GM18870 (cell line): Measurements from ENCODE around the gene ME1.
"Not testable (repeated sequence)": the region's sequence is repeated elsewhere in the genome, so short reads cannot be mapped to it uniquely, and the experiment has no call there.

Experiments used
- ATAC-seq: cut with Tn5 transposase; IDR thresholded peaks from one replicate; pipeline ENCODE4 v1.9.1; 2021; ENCODE audit warnings: moderate library complexity; ENCODE audit not compliant: unreplicated experiment

ME1 gene

DNA sequence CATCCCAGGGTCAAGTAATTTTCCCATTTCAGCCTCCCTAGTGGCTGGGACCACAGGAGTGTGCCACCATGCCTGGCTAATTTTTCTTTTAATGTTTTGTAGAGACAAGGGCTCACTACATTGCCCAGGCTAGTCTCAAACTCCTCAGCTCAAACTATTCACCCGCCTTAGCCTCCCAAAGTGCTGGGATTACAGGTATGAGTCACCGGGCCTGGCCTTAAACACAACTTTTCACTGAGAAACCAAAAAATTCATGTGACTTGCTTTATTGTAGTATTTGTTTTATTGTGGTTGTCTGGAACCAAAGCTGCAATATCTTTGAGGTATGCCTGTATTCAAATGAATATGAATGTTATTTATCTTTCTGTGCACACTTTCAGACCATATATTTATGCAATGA lies 165.5 kb downstream of the ME1 start:
- no peak for ATAC-seq

DNA sequence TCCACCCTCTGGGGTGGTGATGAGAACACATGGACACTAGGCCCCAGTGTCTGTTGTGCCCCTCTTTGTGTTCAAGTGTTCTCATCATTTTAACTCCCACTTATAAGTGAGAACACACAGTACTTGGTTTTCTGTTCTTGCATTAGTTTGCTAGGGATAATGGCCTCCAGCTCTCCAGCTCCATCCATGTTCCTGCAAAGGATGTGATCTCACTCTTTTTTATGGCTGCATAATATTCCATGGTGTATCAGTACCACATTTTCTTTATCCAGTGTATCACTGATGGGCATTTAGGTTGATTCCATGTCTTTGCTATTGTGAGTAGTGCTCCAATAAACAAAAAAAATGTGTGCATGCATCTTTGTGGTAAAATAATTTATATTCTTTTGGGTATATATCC lies 170.3 kb downstream of the ME1 start:
- ATAC-seq: no peak

DNA sequence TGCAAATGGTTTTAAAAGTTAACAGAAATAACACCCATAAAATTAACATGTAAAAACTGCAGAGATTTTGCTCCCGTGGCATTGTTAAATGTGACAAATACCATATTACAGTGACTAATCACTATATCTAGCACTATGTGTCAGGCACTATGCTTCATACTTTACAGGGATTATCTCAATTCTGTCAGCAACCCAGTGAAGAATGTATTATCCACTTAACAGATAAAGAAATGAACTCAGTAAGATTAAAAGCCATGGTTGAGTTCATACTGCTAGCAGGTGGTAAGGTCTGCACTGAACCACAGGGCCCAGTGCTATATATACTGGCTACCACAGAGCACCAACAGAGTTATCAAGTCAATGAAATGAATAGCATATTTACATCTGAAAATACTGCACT lies 172.3 kb downstream of the ME1 start:
- ATAC-seq: no peak

DNA sequence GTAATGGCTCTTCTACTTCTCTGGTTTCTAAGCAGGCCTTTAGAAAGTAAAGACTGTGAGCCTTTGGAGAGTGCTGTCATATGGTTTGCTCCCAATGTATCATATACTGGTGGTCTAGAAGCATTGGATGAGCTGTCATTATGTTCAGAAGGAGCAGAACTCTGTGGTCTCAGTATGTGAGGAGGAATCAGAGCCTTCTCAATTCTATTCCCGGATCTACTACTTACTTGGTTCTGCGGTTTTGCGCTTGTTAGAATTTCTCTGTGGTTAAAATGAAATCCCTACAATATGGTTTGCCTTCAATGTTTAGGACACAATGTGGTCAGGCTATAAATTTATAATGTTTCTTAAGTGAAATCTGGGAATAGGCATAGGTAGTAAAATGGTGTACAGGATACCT lies 173.1 kb downstream of the ME1 start:
- no peak for ATAC-seq

DNA sequence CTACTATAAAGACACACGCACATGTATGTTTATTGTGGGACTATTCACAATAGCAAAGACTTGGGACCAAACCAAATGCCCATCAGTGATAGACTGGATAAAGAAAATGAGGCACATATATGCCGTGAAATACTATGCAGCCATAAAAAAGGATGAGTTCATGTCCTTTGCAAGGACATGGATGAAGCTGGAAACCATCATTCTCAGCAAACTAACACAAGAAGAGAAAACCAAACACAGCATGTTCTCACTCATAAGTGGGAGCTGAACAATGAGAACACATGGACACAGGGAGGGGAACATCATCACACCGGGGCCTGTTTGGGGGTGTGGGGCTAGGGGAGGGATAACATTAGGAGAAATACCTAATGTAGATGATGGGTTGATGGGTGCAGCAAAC lies 174.1 kb downstream of the ME1 start:
- not testable (repeated sequence) for ATAC-seq

DNA sequence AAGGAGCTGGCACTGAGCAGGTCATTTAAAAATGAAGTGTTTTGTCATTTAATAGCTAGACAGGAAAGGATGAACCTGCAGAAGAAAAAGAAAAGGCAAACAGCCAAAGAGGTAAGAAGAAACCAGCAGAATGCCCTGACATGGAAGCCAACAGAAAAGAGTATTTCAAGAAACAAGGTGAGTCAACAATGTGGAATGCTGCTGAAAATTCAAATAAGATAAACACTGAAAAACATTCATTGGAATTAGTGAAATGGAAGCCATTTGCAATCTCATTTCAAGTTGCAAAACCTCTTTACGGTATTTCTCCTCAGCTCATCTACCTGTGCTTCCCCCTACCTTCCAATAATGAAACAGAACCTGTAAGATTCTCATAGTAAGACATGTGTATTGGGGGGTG lies 178.1 kb downstream of the ME1 start:
- no peak for ATAC-seq

DNA sequence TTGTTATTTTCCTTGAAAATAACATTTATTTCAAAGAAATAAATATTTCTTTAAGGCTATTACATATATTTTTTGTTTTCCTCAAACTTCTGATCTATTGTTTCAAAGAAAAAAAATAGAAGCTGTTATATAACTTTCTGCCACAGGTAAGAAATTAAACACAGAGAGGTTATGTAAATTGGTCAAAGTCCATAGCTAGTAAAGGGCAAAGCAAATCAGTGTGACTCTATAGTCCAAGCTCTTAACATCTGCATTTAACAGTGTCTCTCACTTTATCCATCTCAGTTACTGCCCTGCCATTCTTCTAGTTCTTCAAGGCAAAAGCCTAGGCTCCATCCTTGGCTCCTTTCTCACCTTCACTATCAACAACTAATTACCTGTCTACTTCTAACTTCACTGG lies 180.6 kb downstream of the ME1 start:
- no peak for ATAC-seq

DNA sequence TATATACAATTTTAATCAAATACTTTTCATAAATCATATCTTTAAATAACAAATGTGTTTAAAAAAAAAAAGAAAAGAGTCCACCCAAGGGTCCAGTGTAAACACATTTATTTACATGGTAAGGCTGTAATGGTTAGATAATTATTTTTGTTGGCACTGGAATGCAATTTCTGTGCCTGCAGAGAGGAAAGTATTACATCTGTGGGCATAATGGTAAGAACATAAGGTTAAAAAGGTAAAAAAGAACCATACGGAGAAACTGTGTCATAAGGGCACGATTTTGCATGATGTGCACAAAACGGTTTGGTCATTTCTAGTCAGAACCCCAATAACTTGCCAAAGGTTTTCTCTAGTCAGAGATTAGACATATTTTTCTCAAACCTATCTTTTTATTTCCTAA lies 183.4 kb downstream of the ME1 start:
- ATAC-seq: no peak

DNA sequence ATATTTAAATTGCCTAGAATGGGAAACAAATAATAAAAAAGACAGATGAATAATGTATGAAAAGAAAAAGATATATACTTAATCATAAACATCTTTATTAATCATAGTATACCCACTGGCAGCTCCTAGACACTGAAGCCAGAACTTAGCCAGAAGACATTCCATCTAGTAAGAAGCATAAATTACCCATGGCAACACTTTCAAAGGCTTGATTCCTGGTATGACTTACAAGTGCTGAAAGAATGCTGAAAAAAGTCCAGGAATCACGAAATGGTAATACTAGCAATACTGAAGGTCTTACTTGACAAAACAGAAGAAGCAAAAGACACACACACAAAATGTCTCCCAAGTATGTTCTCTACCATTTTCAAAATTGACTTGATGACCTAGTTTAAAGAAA lies 199.7 kb downstream of the ME1 start:
- no peak for ATAC-seq

DNA sequence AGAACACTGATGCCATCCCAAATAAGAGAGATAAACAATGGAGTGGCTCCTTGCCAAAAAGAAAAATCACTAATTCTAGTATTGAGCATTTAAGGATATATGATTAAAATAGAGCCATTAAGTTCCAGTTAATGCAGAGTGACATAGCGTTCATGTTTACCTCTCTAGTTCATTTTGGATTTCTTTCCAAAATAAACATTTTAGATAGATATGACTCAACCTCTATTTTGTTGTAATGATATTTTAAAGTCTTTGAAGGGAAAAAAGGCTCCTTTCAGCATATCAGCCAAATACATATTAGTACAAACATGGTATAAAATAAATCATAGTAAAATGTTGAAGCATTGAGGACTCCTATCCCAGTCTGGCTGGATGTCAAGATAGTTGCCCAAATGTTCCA lies 204.3 kb downstream of the ME1 start:
- no peak for ATAC-seq

DNA sequence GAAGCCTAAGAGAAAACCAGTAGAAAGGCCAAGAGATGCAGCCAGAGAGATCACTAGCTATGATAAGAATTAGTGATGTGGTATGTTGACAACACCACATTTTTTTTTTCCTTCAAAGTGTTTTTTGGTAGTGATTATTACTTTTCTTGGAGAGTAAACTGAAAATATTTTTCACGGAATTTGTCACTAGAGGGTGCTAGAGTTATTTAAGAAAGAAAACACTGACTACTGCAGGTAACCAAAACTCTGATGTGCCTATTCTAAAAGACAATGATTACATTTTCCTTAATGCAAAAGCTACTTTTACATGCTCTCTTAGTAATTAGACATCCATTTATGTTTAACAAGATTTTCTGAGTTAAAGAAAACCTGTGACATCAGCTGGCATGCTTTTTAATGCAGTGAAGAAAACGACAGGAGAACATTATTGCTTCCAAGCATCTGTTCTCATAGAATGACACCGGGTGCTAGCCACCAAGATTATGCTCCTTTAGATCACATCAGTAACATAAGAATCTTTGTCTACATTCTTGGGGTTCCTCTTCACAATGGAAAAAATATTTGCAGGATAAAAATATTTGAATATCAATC lies 208.9 kb downstream of the ME1 start:
- ATAC-seq: peak; percentile 54

DNA sequence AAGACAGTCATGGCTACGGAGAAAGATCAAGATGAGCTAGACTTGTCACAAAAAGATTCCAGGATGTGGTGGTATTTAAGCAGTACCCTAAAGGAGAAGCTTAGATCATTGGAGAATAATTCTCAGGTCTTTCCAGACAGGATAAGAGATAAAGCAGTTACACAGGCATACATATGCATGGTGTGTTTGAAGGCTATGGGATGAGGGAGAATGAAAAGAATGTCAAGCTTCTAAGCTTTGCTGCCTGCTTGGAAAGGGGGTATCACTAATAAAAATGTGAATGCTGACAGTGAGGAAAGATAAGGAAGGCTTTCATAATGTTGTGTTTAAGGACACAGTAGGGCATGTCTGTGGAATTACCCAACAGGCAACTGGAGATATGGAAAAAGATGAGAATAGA lies 209.6 kb downstream of the ME1 start:
- no peak for ATAC-seq

DNA sequence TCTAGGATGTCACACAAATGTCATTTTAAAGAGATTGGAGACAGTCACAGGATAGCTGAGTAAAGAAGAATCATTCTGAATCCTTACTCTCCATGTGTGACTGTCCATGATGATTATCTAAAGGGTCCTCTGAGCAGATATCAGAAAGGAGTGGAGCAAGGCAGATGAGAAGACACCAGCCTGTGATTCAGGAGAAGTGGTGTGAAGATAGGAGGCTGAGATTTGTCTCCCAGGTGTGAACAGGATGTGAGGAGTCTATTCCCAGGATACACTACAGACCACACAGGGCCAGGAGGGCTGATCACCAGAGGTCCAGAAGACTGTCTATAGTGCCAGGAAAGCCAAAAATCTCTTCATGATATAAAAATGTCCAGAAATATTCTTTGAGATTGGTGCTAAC lies 210.7 kb downstream of the ME1 start:
- no peak for ATAC-seq

DNA sequence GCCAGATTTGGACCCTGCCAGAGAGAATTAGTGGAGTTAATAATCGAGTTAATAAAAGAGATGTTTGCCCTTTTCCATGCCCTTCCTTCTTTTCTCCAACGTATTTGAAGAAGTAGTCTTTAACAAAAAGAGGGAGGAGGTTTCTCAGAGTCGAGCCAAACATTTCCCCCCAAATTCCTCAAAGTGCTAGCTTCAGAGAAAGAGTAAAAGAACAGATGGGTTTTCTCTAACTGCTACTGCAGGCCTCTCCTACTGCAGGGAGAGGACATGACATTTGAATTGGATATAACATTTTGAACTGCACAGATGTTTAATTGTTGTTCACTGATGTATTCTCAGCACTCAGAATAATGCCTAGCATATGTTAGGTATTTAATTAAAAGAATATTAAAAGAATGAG lies 212.2 kb downstream of the ME1 start:
- no peak for ATAC-seq

DNA sequence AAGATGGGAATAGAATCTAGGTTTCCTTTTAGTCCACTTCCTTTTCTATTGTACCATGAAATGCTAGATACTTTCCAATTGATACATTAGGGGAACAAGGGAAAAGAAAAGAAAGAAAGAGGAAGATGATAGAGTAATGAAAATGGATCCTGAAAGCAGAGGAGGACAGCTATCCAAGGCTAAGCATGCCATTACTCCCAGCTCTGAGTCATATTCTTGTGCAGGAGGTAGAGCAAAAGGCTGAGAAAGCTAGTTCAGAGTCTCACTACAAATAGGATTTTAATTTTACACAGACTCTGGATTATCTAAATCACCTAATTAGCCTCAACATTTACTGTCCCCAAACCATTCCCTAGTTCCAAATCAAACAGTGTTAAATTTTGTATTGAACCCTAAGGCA lies 214.0 kb downstream of the ME1 start:
- ATAC-seq: no peak

DNA sequence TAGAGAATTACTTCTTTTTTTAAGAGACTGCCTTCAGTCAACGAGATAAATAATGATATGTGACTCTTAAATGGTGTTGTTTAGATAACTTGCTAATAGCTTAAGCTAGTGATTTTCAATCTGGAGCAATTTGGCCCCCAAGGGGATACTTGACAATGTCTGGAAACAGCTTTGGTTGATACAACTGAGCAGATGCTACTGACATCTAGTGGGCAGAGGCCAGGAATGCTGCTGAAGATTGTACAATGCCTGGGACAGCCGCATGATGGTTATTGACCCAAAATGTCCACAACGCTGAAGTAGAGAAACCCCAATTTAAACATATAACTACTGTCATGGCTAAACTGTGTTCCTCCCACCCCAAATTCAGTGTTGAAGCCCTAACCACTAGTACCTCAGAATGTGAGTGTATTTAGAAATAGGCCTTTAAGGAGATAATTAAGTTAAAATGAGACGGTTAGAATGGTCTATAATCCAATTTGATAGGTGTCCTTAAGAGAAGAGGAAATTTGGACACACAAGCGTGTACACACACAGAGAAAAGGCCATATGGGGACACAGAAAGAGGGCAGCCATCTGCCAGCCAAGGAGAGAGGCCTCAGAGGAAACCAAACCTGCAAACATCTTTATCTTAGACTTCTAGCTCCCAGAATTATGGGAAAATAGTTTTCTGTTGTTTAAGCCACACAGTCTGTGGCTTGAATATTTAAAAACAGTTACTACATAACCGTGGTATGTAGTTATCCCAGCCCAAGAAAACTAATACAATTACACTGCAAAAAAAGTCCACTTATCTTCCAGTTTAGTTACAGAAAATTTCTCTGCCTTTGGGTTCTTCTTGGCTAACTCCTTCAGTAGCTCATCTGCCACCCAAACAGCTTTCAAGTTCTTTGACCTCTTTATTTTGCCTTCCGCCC lies 215.5 kb downstream of the ME1 start:
- peak; percentile 99 for ATAC-seq

DNA sequence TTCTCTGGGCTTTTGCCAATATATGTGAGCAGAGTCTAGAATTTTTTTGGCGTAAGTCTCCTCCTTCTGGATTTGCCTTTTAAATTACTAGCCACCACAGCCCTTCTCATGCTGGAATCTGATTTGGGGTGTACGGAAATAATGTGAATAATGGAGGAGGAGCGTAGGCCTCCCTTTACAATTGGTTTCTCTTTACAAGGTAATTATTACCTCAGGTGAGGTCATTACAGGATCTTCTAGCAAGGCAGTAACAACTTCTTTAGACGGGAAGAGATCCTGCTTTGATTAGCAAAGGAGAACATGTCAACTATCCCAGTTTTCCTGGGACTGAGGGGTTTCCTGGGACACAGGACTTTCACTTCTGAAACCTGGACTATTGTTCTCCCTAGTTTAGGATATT lies 228.8 kb downstream of the ME1 start:
- ATAC-seq: no peak

DNA sequence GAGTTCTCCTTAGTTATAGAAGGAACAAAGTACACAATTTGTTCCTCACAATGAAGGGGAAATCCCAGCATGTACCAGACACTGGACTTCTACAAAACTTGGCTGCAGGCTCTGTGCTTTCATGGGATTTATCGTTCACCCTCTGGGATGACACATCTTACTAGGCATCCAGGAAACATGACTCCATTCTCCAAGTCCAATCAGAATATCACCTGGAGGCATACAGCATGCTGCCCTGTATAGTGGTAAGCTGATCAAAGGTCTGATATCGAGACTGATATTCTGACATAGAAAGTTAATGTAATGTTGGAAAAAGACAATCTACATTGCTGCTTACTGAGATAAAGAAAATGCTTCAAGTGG lies 231.0 kb downstream of the ME1 start:
- no peak for ATAC-seq

DNA sequence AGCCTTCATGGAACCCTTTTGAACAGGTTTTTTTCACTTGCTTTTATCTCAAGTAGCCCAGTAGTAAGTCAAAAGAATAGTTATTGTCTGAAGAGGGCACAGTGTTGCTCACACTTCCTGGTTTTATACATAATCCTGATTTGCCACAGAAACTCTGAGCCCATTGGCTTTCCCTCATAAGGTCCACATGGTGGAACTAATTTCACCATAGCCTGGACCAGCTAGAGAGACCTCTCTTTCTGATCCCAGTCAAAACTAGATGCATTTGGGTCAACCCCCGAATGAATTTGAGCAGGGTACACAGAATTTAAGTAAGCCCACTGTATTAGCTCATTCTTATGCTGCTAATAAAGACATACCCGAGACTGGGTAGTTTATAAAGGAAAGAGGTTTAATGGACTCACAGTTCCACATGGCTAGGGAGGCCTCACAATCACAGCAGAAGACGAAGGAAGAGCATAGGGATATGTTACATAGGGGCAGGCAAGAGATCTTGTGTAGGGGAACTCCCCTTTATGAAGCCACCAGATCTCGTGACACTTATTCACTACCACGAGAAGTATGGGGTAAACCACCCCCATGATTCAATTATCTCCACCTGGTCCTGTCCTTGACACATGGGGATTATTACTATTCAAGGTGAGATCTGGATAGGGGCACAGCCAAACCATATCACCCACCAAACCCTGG lies 231.5 kb downstream of the ME1 start:
- ATAC-seq: no peak

DNA sequence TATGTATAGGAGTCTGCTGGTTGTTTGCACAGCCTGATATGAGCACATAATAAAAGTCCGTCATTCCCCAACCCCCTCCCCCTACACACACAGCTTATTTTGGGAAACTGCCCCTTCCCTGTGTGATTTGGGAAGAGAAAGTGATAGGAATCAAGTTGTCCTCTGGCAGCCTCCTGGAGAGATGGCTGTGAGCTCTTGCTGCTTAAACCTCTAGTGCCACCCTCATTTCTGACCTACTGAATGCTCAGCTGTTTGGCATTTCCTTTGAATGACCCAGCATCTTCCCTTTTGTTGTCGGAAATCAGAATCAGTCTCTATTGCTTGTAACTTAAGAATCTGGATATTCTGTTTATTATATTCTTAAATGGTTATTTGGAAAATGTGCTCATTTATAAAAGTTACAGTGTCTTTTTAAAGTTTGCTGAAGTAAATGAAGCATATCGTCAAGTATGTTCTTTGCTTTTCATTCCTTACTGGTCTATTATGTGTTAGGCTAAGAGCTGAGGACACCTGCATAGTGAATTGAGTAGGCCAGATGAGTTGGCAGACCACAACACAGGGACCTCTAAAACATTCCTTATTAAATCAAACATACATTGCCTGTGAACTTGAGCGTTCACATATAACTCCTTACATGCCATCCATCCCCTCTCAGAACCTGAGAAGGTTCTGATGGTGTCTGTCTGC lies 232.2 kb downstream of the ME1 start:
- no peak for ATAC-seq

DNA sequence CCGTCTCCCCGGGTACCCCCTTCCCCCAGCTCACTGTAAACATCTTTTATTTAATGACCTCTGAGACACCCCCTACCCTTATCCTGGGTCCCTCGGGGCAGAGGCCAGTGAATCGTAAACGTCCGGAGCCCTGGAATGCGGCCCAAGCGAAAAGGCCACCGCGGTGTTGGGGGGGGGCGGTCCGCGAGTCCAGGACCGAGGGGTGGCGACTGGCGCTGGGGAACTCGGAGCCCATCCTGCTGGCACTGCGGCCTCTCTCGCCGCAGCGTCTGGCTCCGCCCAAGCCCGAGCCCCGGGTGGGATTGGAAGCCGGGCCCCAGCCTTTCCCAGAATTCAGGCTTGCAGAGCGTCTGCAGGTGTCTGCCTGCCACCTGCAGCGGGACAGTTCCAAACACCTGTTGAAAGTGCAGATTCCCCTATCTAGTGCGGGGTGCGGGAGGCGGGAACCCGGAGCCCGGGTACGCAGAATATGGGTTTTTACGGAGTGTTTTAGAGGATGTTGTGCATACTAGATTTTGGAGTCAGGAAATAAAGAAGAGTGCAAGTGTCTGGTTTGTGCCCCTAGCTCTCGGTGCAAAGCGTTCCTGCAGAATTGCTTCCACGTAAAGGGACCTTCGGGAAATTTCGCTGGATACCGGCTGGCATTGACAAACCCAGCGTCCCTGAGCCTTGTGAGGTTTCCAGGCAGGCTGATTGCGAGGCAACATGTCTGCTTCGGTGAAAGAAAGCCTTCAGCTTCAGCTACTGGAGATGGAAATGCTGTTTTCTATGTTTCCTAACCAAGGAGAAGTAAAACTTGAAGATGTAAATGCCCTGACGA lies 236.9 kb downstream of the ME1 start:
- ATAC-seq: peak; percentile 8
